Nephron progenitor cell (in vitro differentiated cells): ENCODE data around the gene LRRC42.
A peak's percentile ranks its signal among the peaks of the same experiment; 100 is the strongest.

ENCODE experiments used
- DNase-seq: peaks from one replicate; pipeline ENCODE4 v3.0.0; 2021
- H3K27ac Mint-ChIP-seq: 2 replicates; pipeline ENCODE4 v1.8.0; 2021; ENCODE audit warnings: mild to moderate bottlenecking, moderate library complexity, mixed read lengths
- H3K27me3 Mint-ChIP-seq: 2 replicates; pipeline ENCODE4 v1.8.0; 2021; ENCODE audit warnings: mild to moderate bottlenecking, low read depth, mixed read lengths; ENCODE audit not compliant: poor library complexity
- H3K36me3 Mint-ChIP-seq: 2 replicates; pipeline ENCODE4 v1.8.0; 2021; ENCODE audit warnings: low read depth, mixed read lengths
- H3K4me1 Mint-ChIP-seq: 2 replicates; pipeline ENCODE4 v1.8.0; 2021; ENCODE audit warnings: mixed read lengths
- H3K4me3 Mint-ChIP-seq: 2 replicates; pipeline ENCODE4 v1.8.0; 2021; ENCODE audit warnings: mild to moderate bottlenecking, moderate library complexity, mixed read lengths
- H3K9me3 Mint-ChIP-seq: 2 replicates; pipeline ENCODE4 v1.8.0; 2021; ENCODE audit warnings: mild to moderate bottlenecking, moderate library complexity, mixed read lengths
- CTCF ChIP-seq: fragments of 200-600 bp; sonication (generic); IDR thresholded peaks from 2 replicates; pipeline ENCODE4 v1.5.0; 2021; ENCODE audit warnings: antibody characterized with exemption

LRRC42 gene

GRCh38 chr1:53919675-53920066, 26.5 kb upstream of the LRRC42 start:
- H3K4me1 Mint-ChIP-seq = no peaks in the 10 kb centered on the region
- peaks cover 7% of the 10 kb centered on the region for H3K9me3 Mint-ChIP-seq
- DNase-seq = no peak
- no peak for TF ChIP-seq CTCF
- H3K27ac Mint-ChIP-seq = no peak overlapping the region
- no peak overlapping the region for H3K4me3 Mint-ChIP-seq
- H3K27me3 Mint-ChIP-seq = no peaks in the 10 kb centered on the region
- peaks cover 64% of the 10 kb centered on the region for H3K36me3 Mint-ChIP-seq

DNA sequence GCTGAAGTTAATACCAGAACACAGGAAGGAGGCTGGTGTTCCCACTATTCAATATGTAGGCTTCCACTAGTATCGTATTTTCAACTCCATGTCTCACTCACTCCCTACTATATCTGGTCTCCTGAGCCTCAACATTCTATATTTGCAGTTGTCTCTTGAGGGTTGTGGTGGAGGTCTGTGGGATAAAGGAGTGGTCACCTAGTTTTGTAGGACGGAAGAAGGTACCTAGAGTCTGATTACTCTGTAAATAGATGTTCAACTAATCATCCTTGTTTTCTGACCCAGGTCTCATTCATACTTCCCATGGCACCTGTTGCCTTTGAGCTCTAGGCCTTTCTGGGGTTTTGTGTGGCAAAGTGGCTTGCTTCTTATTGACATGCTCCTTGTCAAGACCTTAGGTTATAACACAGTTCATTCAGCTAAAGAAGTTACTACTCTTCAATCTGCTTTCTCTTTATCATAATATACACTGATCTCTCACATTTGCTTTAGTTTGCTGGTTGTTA, 18.7 kb upstream of the LRRC42 start:
- Mint-ChIP-seq H3K36me3 (peaks cover 89% of the 10 kb centered on the region), H3K27ac (no peak overlapping the region), H3K9me3 (peaks cover 9% of the 10 kb centered on the region), H3K4me1 (no peaks in the 10 kb centered on the region), H3K27me3 (peaks cover 3% of the 10 kb centered on the region), H3K4me3 (no peak overlapping the region)
- DNase-seq = no peak
- no peak for TF ChIP-seq CTCF

- no peak for TF ChIP-seq CTCF
- Mint-ChIP-seq H3K4me1 (no peaks in the 10 kb centered on the region), H3K4me3 (no peak overlapping the region), H3K9me3 (peaks cover 29% of the 10 kb centered on the region), H3K27me3 (peaks cover 3% of the 10 kb centered on the region), H3K36me3 (peaks cover 89% of the 10 kb centered on the region), H3K27ac (peak overlapping the region; percentile 94)
- no peak for DNase-seq
These were observed 16.7 kb upstream of the LRRC42 start for GRCh38 chr1:53929246-53929960.

DNA sequence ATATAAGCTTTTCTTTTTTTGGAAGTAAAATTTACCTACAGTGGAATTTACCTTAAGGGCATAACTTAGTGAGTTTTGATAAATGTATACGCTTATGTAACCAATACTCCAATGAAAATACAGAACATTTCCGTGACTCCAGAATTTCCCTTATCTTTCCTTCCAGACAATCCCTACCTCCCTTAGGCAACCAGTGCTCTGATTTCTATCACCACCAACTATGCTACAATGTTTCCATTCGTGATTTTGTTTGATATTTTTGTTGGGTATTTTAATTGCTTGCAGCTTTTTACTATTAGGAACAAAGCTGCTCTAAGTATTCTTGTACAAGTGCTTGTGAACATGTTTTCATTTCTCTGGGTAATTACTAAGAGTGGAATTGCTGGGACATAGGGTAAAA, 15.2 kb upstream of the LRRC42 start:
- Mint-ChIP-seq H3K27me3 (peaks cover 3% of the 10 kb centered on the region), H3K27ac (no peak overlapping the region), H3K36me3 (peaks cover 87% of the 10 kb centered on the region)

DNA sequence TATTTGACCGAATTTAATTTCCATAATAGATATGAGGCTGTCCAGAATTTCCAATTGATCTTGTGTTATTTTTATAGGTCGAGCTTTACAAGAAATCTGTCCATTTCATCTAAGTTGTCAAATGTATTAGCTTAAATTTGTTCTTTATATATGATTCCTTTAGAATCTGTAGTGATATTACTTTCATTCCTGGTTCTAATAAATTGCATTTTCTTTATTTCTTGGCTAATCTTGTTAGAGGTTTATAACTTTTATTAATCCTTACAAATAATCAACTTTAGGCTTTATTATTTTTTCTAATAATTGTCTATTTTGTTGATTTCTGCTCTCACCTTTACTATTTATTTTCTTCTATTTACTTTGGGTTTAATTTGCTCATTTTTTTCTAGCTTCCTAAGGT, 14.6 kb upstream of the LRRC42 start:
- H3K27me3 Mint-ChIP-seq = peaks cover 3% of the 10 kb centered on the region
- peaks cover 88% of the 10 kb centered on the region for H3K36me3 Mint-ChIP-seq
- H3K27ac Mint-ChIP-seq = no peak overlapping the region
- TF ChIP-seq CTCF = no peak
- no peak overlapping the region for H3K4me3 Mint-ChIP-seq
- no peak for DNase-seq
- H3K9me3 Mint-ChIP-seq = peaks cover 44% of the 10 kb centered on the region
- no peaks in the 10 kb centered on the region for H3K4me1 Mint-ChIP-seq

More for the DNA sequence above, 15.2 kb upstream of the LRRC42 start:
- Mint-ChIP-seq H3K9me3 (peaks cover 42% of the 10 kb centered on the region), H3K4me1 (no peaks in the 10 kb centered on the region), H3K4me3 (no peak overlapping the region)
- DNase-seq = no peak
- no peak for TF ChIP-seq CTCF
